Thyroid gland (tissue), 4 donors: ENCODE data around the gene MARK3. TPM values are rescaled to one million over a fixed set of nuclear protein-coding genes. Genes with fewer than 3 reads are reported as not detected.
A peak's percentile ranks its signal among the peaks of the same experiment; 100 is the strongest.

ENCODE experiments used
- DNase-seq, 2 donors: peaks; one replicate each; pipeline ENCODE4 v3.0.0-alpha.2; 2019
- H3K27ac ChIP-seq, 3 donors: fragments of 200-600 bp; sonication (generic); 1 replicate in 2 of 3; 2 replicates in 1 of 3; pipeline ENCODE4 v1.5.1; 2016 to 2019; ENCODE audit warnings: mild to moderate bottlenecking in 1 of 3, moderate library complexity in 1 of 3
- H3K27me3 ChIP-seq: fragments of 200-600 bp; sonication (generic); one replicate; pipeline ENCODE4 v1.5.1; 2019
- H3K36me3 ChIP-seq, 2 donors: fragments of 200-600 bp; sonication (generic); one replicate each; pipeline ENCODE4 v1.5.1; 2016 to 2019
- H3K4me1 ChIP-seq, 2 donors: fragments of 200-600 bp; sonication (generic); one replicate each; pipeline ENCODE4 v1.5.1; 2017 to 2019
- H3K4me3 ChIP-seq, 3 donors: fragments of 200-600 bp; sonication (generic); replicated peaks in 1 of 3; 1 replicate in 2 of 3; 2 replicates in 1 of 3; pipeline ENCODE4 v1.5.1; 2016; ENCODE audit warnings: mild to moderate bottlenecking in 1 of 3
- H3K9me3 ChIP-seq: fragments of 200-600 bp; sonication (generic); one replicate; pipeline ENCODE4 v1.5.1; 2017
- CTCF ChIP-seq, 6 experiments: fragments of 200-600 bp in 3 of 6; fragments of 450-650 bp in 3 of 6; sonication (generic) in 3 of 6; IDR thresholded peaks; one replicate each; pipeline ENCODE4 v1.5.1; 2016 to 2019; ENCODE audit warnings: antibody characterized with exemption in 6 of 6, mild to moderate bottlenecking in 2 of 6, inconsistent platforms in 1 of 6, moderate library complexity in 1 of 6
- POLR2A ChIP-seq, 2 donors: fragments of 450-650 bp; IDR thresholded peaks; one replicate each; pipeline ENCODE4 v1.6.1; 2017; ENCODE audit warnings: antibody characterized with exemption in 2 of 2, mild to moderate bottlenecking in 2 of 2, moderate library complexity in 1 of 2
- WGBS, 2 donors: methylation state at CpG; one replicate each; pipeline ENCODE4 v1.1.5; 2017; 5-methylcytosine and 5-hydroxymethylcytosine counted together
- intact Hi-C: fragments of 100-400 bp; cut with DNase I; formaldehyde crosslinking; loops from one replicate; pipeline ENCODE4 v1.15.1; 2023
- small RNA-seq: library from RNA; depleted of rRNA; stranded (forward); fragments of <200 nt; gene quantifications from one replicate; pipeline ENCODE3, GENCODE V24; 2016
- total RNA-seq, 4 donors: library from RNA; depleted of rRNA; stranded (reverse); fragments of >200 nt; gene quantifications; one replicate each; pipeline ENCODE4 v1.2.3, GENCODE V29; 2016

The MARK3 gene
- total RNA-seq, 4 donors from 2014 or later: 105 to 164 (median 114) TPM

GRCh38 chr14:103550451-103551337 lies 165.5 kb downstream of the MARK3 start:
- intact Hi-C loops: no loop called here
- H3K27ac ChIP-seq: peak overlapping the region; percentile 95 to 99 (median 97)
- no peaks in the 10 kb centered on the region for H3K27me3 ChIP-seq
- peak; percentile 94 to 97 for DNase-seq
- 9 to 20% methylated on average over 7 to 20 of the region's 22 CpGs for WGBS, 2 donors
- TF ChIP-seq CTCF (IDR thresholded peaks at IDR 0.05) (peak in 2 of 6 experiments; percentile 5 to 10), POLR2A (IDR thresholded peaks at IDR 0.05) (peak in 1 of 2 donors; percentile 62)
- H3K36me3 ChIP-seq: no peaks in the 10 kb centered on the region
- no peaks in the 10 kb centered on the region for H3K9me3 ChIP-seq
- peaks cover 58 to 92% of the 10 kb centered on the region in 2 donors for H3K4me1 ChIP-seq
- H3K4me3 ChIP-seq: peak overlapping the region in 1 of 3 donors; percentile 13

- no peaks in the 10 kb centered on the region for H3K9me3 ChIP-seq
- intact Hi-C loops: no loop called here
- H3K4me1 ChIP-seq: peaks cover 58 to 89% of the 10 kb centered on the region in 2 donors
- H3K27me3 ChIP-seq: no peaks in the 10 kb centered on the region
- H3K4me3 ChIP-seq: peak overlapping the region in 1 of 3 donors; percentile 13
- peak; percentile 94 to 95 for DNase-seq
- H3K36me3 ChIP-seq: no peaks in the 10 kb centered on the region
- peak overlapping the region; percentile 95 to 99 (median 97) for H3K27ac ChIP-seq
- TF ChIP-seq POLR2A (IDR thresholded peaks at IDR 0.05) (peak; percentile 41 to 43), CTCF (IDR thresholded peaks at IDR 0.05) (no peak)
- 32 to 35% methylated on average over 13 to 15 of the region's 17 CpGs for WGBS, 2 donors
Measured at GRCh38 chr14:103551338-103551762, 166.1 kb downstream of the MARK3 start.

GRCh38 chr14:103552011-103552845 lies 167.0 kb downstream of the MARK3 start:
- peaks cover 58 to 84% of the 10 kb centered on the region in 2 donors for H3K4me1 ChIP-seq
- H3K36me3 ChIP-seq: no peaks in the 10 kb centered on the region
- no peaks in the 10 kb centered on the region for H3K27me3 ChIP-seq
- H3K4me3 ChIP-seq: peak overlapping the region in 1 of 3 donors; percentile 13
- peak overlapping the region; percentile 95 to 99 (median 97) for H3K27ac ChIP-seq
- WGBS, 2 donors: 34 to 40% methylated on average over 13 to 15 of the region's 18 CpGs
- DNase-seq: peak; percentile 94
- intact Hi-C loops: no loop called here
- TF ChIP-seq POLR2A (IDR thresholded peaks at IDR 0.05) (peak; percentile 59 to 64), CTCF (IDR thresholded peaks at IDR 0.05) (no peak)
- H3K9me3 ChIP-seq: no peaks in the 10 kb centered on the region

GRCh38 chr14:103552846-103553210 lies 167.6 kb downstream of the MARK3 start:
- peak overlapping the region; percentile 95 to 99 (median 97) for H3K27ac ChIP-seq
- peaks cover 62 to 86% of the 10 kb centered on the region in 2 donors for H3K4me1 ChIP-seq
- intact Hi-C loops: no loop called here

More at GRCh38 chr14:103552846-103553210, 167.6 kb downstream of the MARK3 start:
- Histone ChIP-seq H3K9me3 (no peaks in the 10 kb centered on the region), H3K4me3 (no peak overlapping the region), H3K36me3 (no peaks in the 10 kb centered on the region), H3K27me3 (no peaks in the 10 kb centered on the region)
- TF ChIP-seq POLR2A (IDR thresholded peaks at IDR 0.05) (no peak), CTCF (IDR thresholded peaks at IDR 0.05) (no peak)
- DNase-seq: no peak
- 92 to 95% methylated on average over 11 of the region's 11 CpGs for WGBS, 2 donors

Small RNAs within 50 kb of the gene (small RNA-seq; reads per million reads assigned to genes)
- gene RNU7-160P (not detected), gene SNORA28 (34.4 reads per million, percentile 95 among the genes with 10 or more reads in this experiment)

Other genes with a start within 250 kb of the MARK3 start
- gene EIF5, start 51.2 kb upstream of the MARK3 start, total RNA-seq: 100 to 1,000 TPM; 257 to 428 (median 329) TPM
- 100 to 1,000 TPM; 190 to 373 (median 266) TPM for gene CKB, start 137.4 kb downstream of the MARK3 start, total RNA-seq
- 10 to 100 TPM; 14.9 to 24.4 (median 21.3) TPM for gene TRMT61A, start 143.8 kb downstream of the MARK3 start, total RNA-seq
- 10 to 100 TPM; 39.4 to 77.5 (median 44.4) TPM for gene BAG5, start 177.2 kb downstream of the MARK3 start, total RNA-seq
- gene COA8, start 177.5 kb downstream of the MARK3 start, total RNA-seq: 10 to 100 TPM; 25.9 to 50.4 (median 33.6) TPM
- gene KLC1, start 243.8 kb downstream of the MARK3 start, total RNA-seq: 100 to 1,000 TPM; 236 to 340 (median 281) TPM